Prostate gland (tissue), 2 donors: ENCODE results near the gene ZNF101.

ENCODE experiments used
- POLR2A ChIP-seq: fragments of 450-650 bp; IDR thresholded peaks from one replicate; pipeline ENCODE4 v1.6.1; 2016; ENCODE audit warnings: antibody characterized with exemption, mild to moderate bottlenecking
- POLR2AphosphoS5 ChIP-seq: sonication (generic); formaldehyde crosslinking; IDR thresholded peaks from one replicate; pipeline ENCODE4 v1.6.1; 2017; ENCODE audit warnings: antibody characterized with exemption
- TF ChIP-seq, protein P1 (sequence below), 4 experiments: fragments of 200-600 bp in 2 of 4; fragments of 450-650 bp in 2 of 4; sonication (generic) in 2 of 4; IDR thresholded peaks; 1 replicate in 3 of 4; 2 replicates in 1 of 4; pipeline ENCODE4 v1.5.1; 2016 to 2019; ENCODE audit warnings: antibody characterized with exemption in 4 of 4, mild to moderate bottlenecking in 2 of 4, moderate library complexity in 2 of 4

DNA sequence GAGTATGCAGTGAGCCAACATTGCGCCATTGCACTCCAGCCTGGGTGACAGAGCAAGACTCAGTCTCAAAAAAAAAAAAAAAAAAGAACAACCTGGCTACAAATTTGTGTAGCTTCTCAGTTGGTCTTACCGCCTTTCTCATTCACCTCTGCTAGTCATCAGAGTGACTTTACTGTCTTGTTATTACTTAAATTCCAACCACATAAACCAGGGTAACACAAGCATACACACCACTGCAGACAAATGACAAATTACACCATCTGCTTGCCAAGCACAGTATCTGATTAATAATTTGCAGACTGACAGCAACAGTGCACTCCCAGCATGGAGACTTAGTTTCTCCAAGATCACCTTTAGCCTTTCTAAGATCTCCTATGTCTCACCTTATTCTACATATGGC, 53.3 kb downstream of the ZNF101 start:
- TF ChIP-seq, protein P1, sequence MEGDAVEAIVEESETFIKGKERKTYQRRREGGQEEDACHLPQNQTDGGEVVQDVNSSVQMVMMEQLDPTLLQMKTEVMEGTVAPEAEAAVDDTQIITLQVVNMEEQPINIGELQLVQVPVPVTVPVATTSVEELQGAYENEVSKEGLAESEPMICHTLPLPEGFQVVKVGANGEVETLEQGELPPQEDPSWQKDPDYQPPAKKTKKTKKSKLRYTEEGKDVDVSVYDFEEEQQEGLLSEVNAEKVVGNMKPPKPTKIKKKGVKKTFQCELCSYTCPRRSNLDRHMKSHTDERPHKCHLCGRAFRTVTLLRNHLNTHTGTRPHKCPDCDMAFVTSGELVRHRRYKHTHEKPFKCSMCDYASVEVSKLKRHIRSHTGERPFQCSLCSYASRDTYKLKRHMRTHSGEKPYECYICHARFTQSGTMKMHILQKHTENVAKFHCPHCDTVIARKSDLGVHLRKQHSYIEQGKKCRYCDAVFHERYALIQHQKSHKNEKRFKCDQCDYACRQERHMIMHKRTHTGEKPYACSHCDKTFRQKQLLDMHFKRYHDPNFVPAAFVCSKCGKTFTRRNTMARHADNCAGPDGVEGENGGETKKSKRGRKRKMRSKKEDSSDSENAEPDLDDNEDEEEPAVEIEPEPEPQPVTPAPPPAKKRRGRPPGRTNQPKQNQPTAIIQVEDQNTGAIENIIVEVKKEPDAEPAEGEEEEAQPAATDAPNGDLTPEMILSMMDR (IDR thresholded peaks at IDR 0.05): no peak
- TF ChIP-seq POLR2A: no peak
- TF ChIP-seq POLR2AphosphoS5: no peak
